Mesendoderm (in vitro differentiated cells): ENCODE results near the gene RAC3.

ENCODE experiments used
- DNase-seq: peaks from one replicate; pipeline ENCODE4 v3.0.0; 2013
- H2AK5ac ChIP-seq: 2 replicates; pipeline ENCODE4 v1.6.1; 2013; ENCODE audit warnings: low read length, inconsistent platforms
- H2BK120ac ChIP-seq: 2 replicates; pipeline ENCODE4 v1.6.1; 2013; ENCODE audit warnings: low read depth, mild to moderate bottlenecking, low read length, moderate library complexity, mixed read lengths
- H2BK15ac ChIP-seq: replicated peaks from 2 replicates; pipeline ENCODE4 v1.6.1; 2013; ENCODE audit warnings: low read depth, mild to moderate bottlenecking, moderate library complexity
- H2BK5ac ChIP-seq: 2 replicates; pipeline ENCODE4 v1.6.1; 2013; ENCODE audit warnings: low read length, inconsistent platforms
- H3K18ac ChIP-seq: 2 replicates; pipeline ENCODE4 v1.6.1; 2013; ENCODE audit warnings: mild to moderate bottlenecking, low read length, mixed read lengths
- H3K23ac ChIP-seq: one replicate; pipeline ENCODE4 v1.6.1; 2013; ENCODE audit warnings: low read length
- H3K27ac ChIP-seq: 2 replicates; pipeline ENCODE4 v1.5.1; 2013; ENCODE audit warnings: low read depth, mild to moderate bottlenecking, inconsistent platforms, low read length, moderate library complexity
- H3K27me3 ChIP-seq: 2 replicates; pipeline ENCODE4 v1.6.1; 2013; ENCODE audit warnings: low read length, control low read depth, mild to moderate bottlenecking, inconsistent platforms; ENCODE audit not compliant: insufficient read depth, poor library complexity
- H3K36me3 ChIP-seq: 2 replicates; pipeline ENCODE4 v1.6.1; 2013; ENCODE audit warnings: low read length, inconsistent platforms; ENCODE audit not compliant: control insufficient read depth, insufficient read depth
- H3K4ac ChIP-seq: one replicate; pipeline ENCODE4 v1.6.1; 2013; ENCODE audit warnings: low read depth, mild to moderate bottlenecking, low read length, moderate library complexity
- H3K4me1 ChIP-seq: 2 replicates; pipeline ENCODE4 v1.6.1; 2013; ENCODE audit warnings: low read depth, low read length, inconsistent platforms; ENCODE audit not compliant: control insufficient read depth
- H3K4me2 ChIP-seq: 2 replicates; pipeline ENCODE4 v1.6.1; 2013; ENCODE audit warnings: low read length
- H3K4me3 ChIP-seq: 2 replicates; pipeline ENCODE4 v1.5.1; 2013; ENCODE audit warnings: mild to moderate bottlenecking, low read length
- H3K56ac ChIP-seq: one replicate; pipeline ENCODE4 v1.6.1; 2013; ENCODE audit warnings: low read length
- H3K79me1 ChIP-seq: 2 replicates; pipeline ENCODE4 v1.6.1; 2013; ENCODE audit warnings: low read length, inconsistent platforms
- H3K79me2 ChIP-seq: 2 replicates; pipeline ENCODE4 v1.6.1; 2013; ENCODE audit warnings: mild to moderate bottlenecking, low read length; ENCODE audit not compliant: control insufficient read depth, insufficient read depth
- H3K9ac ChIP-seq: 2 replicates; pipeline ENCODE4 v1.6.1; 2013; ENCODE audit warnings: low read length, inconsistent platforms
- H4K5ac ChIP-seq: one replicate; pipeline ENCODE4 v1.6.1; 2013; ENCODE audit warnings: low read length
- H4K8ac ChIP-seq: one replicate; pipeline ENCODE4 v1.6.1; 2013; ENCODE audit warnings: low read depth, mild to moderate bottlenecking, control low read depth, low read length, moderate library complexity
- WGBS: extraction: QIAGEN DNeasy Blood & Tissue Kit; methylation state at CpG from one replicate; pipeline ENCODE4 v1.1.7; 2013; ENCODE audit warnings: low lambda C conversion rate, missing lambda C conversion rate; ENCODE audit not compliant: insufficient coverage; ENCODE audit errors: extremely low coverage; 5-methylcytosine and 5-hydroxymethylcytosine counted together

Gene RAC3

GRCh38 chr17:82050152-82050760, 18.8 kb downstream of the RAC3 start:
- no peak overlapping the region for H2BK15ac ChIP-seq
- no peak overlapping the region for H2BK5ac ChIP-seq
- H3K4me1 ChIP-seq = no peaks in the 10 kb centered on the region
- no peak overlapping the region for H3K4me3 ChIP-seq
- H3K4ac ChIP-seq = no peak overlapping the region
- peak overlapping the region; percentile 73 for H3K9ac ChIP-seq
- H3K23ac ChIP-seq = no peak overlapping the region
- H3K27me3 ChIP-seq = no peaks in the 10 kb centered on the region
- H3K79me2 ChIP-seq = peaks cover 7% of the 10 kb centered on the region
- H3K4me2 ChIP-seq = no peak overlapping the region
- peaks cover 5% of the 10 kb centered on the region for H3K36me3 ChIP-seq
- H2BK120ac ChIP-seq = no peak overlapping the region
- H3K56ac ChIP-seq = peak overlapping the region; percentile 86
- no peak overlapping the region for H2AK5ac ChIP-seq
- H3K79me1 ChIP-seq = peaks cover 3% of the 10 kb centered on the region
- H4K5ac ChIP-seq = no peak overlapping the region
- no CpG with 5 or more reads among the region's 28 CpGs for whole genome bisulfite sequencing
- no peak for DNase-seq
- H3K27ac ChIP-seq = no peak overlapping the region
- H3K18ac ChIP-seq = no peak overlapping the region
- no peak overlapping the region for H4K8ac ChIP-seq

GRCh38 chr17:82050761-82051641, 19.5 kb downstream of the RAC3 start:
- Histone ChIP-seq H3K23ac (peak overlapping the region; percentile 89), H2BK120ac (no peak overlapping the region), H2AK5ac (peak overlapping the region; percentile 82), H3K27ac (no peak overlapping the region), H3K4ac (no peak overlapping the region), H3K79me2 (peaks cover 7% of the 10 kb centered on the region), H2BK15ac (no peak overlapping the region), H3K4me1 (no peaks in the 10 kb centered on the region), H3K4me3 (peak overlapping the region; percentile 28), H3K56ac (peak overlapping the region; percentile 86), H3K79me1 (peaks cover 3% of the 10 kb centered on the region), H3K9ac (peak overlapping the region; percentile 73), H4K5ac (no peak overlapping the region), H4K8ac (no peak overlapping the region), H2BK5ac (no peak overlapping the region), H3K27me3 (no peaks in the 10 kb centered on the region), H3K36me3 (peaks cover 6% of the 10 kb centered on the region), H3K18ac (no peak overlapping the region), H3K4me2 (peak overlapping the region; percentile 46)
- no CpG with 5 or more reads among the region's 79 CpGs for WGBS
- DNase-seq = no peak

GRCh38 chr17:82051776-82052637, 20.5 kb downstream of the RAC3 start, which contains the start of the genes GPS1 and RFNG:
Gene GPS1, plus strand, starts transcription at chr17:82051898. Its CDS starts 34 bp downstream, at chr17:82051932.
Gene RFNG, minus strand, starts transcription at chr17:82051811. Its CDS starts 45 bp downstream, at chr17:82051766.
- peaks cover 3% of the 10 kb centered on the region for H3K79me1 ChIP-seq
- no peak within 1 kb of the TSS for H2BK120ac ChIP-seq
- H3K36me3 ChIP-seq = peaks cover 7% of the 10 kb centered on the region
- H3K79me2 ChIP-seq = peaks cover 7% of the 10 kb centered on the region
- H3K18ac ChIP-seq = no peak within 1 kb of the TSS
- H4K8ac ChIP-seq = no peak within 1 kb of the TSS
- peak within 1 kb of the TSS; percentile 84 for H3K9ac ChIP-seq
- H3K27ac ChIP-seq = no peak within 1 kb of the TSS
- no peaks in the 10 kb centered on the region for H3K27me3 ChIP-seq
- H2BK15ac ChIP-seq = no peak within 1 kb of the TSS
- H4K5ac ChIP-seq = no peak within 1 kb of the TSS
- H3K23ac ChIP-seq = peak within 1 kb of the TSS; percentile 89
- H3K4me2 ChIP-seq = peak within 1 kb of the TSS; percentile 67
- peak within 1 kb of the TSS; percentile 87 for H3K4me3 ChIP-seq
- H3K4ac ChIP-seq = no peak within 1 kb of the TSS
- no CpG with 5 or more reads among the region's 94 CpGs for WGBS
- DNase-seq = peak; percentile 53
- H3K56ac ChIP-seq = peak within 1 kb of the TSS; percentile 91
- no peaks in the 10 kb centered on the region for H3K4me1 ChIP-seq
- H2AK5ac ChIP-seq = peak within 1 kb of the TSS; percentile 82
- no peak within 1 kb of the TSS for H2BK5ac ChIP-seq

GRCh38 chr17:82052638-82053059, 21.2 kb downstream of the RAC3 start:
- Histone ChIP-seq H3K27me3 (no peaks in the 10 kb centered on the region), H3K9ac (peak overlapping the region; percentile 84), H3K23ac (no peak overlapping the region), H3K4me2 (peak overlapping the region; percentile 67), H3K4me1 (no peaks in the 10 kb centered on the region), H3K27ac (no peak overlapping the region), H2AK5ac (no peak overlapping the region), H2BK15ac (no peak overlapping the region), H2BK5ac (no peak overlapping the region), H3K36me3 (peaks cover 6% of the 10 kb centered on the region), H3K18ac (no peak overlapping the region), H3K79me1 (peaks cover 3% of the 10 kb centered on the region), H3K56ac (peak overlapping the region; percentile 91), H3K79me2 (peaks cover 7% of the 10 kb centered on the region), H4K5ac (no peak overlapping the region), H3K4me3 (peak overlapping the region; percentile 87), H4K8ac (no peak overlapping the region), H2BK120ac (no peak overlapping the region), H3K4ac (no peak overlapping the region)
- WGBS = no CpG with 5 or more reads among the region's 19 CpGs
- DNase-seq = no peak

- Histone ChIP-seq H3K36me3 (peaks cover 6% of the 10 kb centered on the region), H3K18ac (no peak overlapping the region), H3K79me1 (peaks cover 3% of the 10 kb centered on the region), H3K9ac (no peak overlapping the region), H3K23ac (no peak overlapping the region), H3K4me1 (no peaks in the 10 kb centered on the region), H4K8ac (no peak overlapping the region), H3K4ac (no peak overlapping the region), H3K27ac (no peak overlapping the region), H2BK5ac (no peak overlapping the region), H4K5ac (no peak overlapping the region), H3K27me3 (no peaks in the 10 kb centered on the region), H2AK5ac (no peak overlapping the region), H3K79me2 (peaks cover 7% of the 10 kb centered on the region), H3K56ac (no peak overlapping the region), H3K4me3 (no peak overlapping the region), H3K4me2 (no peak overlapping the region), H2BK15ac (no peak overlapping the region), H2BK120ac (no peak overlapping the region)
- DNase-seq = no peak
- WGBS = no CpG with 5 or more reads among the region's 19 CpGs
These were observed 21.7 kb downstream of the RAC3 start for GRCh38 chr17:82053130-82053529.
